Nucleus accumbens (tissue), 56 donors: ENCODE data around the gene BEST4.
A peak's percentile ranks its signal among the peaks of the same experiment; 100 is the strongest.
"Not testable (repeated sequence)": the region's sequence is repeated elsewhere in the genome, so short reads cannot be mapped to it uniquely, and the experiment has no call there.

Source experiments
- DNase-seq, 56 donors: peaks; one replicate each; lab custom pipeline; 2025; lab: John Stamatoyannopoulos, UW

The BEST4 gene

DNA sequence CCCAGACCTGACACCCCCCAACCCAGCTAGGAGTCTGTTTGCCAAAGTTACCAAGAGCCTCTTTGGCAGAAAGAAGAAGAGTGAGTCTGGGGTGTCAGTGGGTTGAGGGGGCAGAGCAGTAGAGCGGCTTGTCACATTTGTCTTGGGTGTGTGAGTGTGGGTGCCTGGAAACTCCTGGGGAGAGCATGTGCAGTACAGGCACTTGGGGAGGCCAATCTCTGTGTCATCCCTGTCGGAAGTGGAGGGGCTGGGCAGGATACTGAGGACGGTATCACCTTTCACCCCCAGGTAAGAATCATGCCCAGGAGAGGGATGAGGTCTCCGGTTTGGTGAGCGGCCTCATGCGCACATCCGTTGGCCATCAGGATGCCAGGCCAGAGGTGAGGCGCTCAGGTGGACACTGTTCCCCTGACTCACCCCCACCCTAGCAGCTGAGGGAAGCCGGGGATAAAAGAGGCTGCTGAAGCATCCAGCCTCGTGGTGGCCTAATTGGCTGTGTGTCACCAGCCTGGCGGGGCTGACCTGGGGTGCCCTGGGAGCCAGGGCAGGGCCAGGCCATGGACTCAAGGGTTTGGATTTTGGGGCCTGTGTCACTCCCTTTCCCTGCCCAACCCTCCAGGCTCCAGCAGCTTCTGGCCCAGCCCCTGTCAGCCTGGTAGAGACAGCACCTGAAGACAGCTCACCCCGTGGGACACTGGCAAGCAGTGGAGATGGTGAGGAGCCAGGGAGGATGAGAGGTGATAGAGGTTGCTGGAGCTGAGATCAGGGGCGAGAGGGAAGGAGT, 15.5 kb upstream of the BEST4 start:
- peak in 4 of 56 donors; percentile 13 to 38 (median 20) for DNase-seq

- DNase-seq: no peak
Measured at GRCh38 chr1:44803062-44803311, 15.0 kb upstream of the BEST4 start.

DNA sequence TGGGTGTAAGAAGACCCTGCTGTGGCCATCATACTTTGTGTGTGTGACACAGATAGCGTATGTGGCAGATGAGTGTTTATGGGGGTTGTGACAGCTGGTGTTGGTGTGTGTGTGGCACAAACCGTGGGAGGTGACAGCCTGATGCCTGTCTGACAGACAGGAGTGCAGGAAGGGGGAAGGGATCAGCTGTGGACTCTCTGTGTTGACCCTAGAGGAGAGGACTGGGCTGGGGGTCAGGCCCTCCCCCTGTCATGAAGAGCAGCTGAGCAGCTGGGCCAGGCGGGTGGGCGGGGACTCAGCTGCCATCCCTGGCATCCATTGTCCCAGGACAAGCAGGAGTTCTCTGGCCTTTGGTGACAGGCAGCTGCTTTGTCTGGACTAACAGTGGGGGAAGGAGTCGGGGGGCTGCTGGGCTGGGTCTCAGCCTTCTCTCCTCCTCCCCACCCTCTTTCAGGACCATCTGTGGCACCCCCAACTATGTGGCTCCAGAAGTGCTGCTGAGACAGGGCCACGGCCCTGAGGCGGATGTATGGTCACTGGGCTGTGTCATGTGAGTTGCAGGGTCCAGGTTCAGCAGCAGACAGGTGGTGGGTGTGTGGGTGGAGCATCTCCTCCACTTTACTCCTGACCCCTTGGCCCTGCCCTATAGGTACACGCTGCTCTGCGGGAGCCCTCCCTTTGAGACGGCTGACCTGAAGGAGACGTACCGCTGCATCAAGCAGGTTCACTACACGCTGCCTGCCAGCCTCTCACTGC, 14.5 kb upstream of the BEST4 start:
- peak in 33 of 56 donors; percentile 22 to 77 (median 52) for DNase-seq

GRCh38 chr1:44801491-44802305, 13.7 kb upstream of the BEST4 start:
- DNase-seq: peak in 18 of 56 donors; percentile 15 to 65 (median 51)

DNA sequence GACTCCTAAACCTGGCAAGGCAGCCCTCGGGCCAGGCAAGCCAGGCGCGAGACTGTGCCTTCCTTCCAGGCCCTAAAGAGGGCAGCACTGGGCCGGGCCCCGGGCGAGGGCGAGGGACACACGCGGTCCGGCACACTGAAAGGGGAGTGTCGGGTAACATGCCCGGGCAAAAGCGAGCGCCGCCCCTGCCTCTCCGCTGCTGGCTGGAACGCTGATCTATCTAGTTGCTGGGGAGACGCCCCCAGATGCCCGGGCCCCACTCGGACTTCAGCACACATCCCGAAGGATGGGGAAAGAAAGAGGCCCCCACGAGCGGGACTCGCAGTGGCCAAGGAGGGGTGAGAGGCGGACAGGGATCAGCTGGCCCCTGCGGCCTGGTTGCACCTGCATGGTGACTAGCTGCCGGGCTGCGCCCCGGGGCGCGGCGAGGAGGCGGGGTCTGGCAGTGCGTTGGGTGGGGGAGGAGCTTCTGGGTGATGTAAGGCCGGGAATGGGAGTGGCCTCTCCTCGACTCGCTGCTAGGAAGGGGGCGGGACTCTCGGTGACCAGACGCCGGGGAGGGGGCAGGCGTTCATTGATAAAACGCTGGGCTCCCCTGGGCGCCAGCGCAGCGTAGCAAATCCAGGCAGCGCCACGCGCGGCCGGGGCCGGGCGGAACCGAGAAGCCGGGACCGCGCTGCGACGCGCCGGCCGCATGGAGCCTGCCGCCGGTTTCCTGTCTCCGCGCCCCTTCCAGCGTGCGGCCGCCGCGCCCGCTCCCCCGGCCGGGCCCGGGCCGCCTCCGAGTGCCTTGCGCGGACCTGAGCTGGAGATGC, 12.0 kb upstream of the BEST4 start, which contains the start of gene PLK3:
PLK3 (plus strand) TSS at position 608 of the 815 bp plus-strand sequence; CDS start at position 695, 87 bp downstream.
- DNase-seq: peak; percentile 85 to 100 (median 98)

DNA sequence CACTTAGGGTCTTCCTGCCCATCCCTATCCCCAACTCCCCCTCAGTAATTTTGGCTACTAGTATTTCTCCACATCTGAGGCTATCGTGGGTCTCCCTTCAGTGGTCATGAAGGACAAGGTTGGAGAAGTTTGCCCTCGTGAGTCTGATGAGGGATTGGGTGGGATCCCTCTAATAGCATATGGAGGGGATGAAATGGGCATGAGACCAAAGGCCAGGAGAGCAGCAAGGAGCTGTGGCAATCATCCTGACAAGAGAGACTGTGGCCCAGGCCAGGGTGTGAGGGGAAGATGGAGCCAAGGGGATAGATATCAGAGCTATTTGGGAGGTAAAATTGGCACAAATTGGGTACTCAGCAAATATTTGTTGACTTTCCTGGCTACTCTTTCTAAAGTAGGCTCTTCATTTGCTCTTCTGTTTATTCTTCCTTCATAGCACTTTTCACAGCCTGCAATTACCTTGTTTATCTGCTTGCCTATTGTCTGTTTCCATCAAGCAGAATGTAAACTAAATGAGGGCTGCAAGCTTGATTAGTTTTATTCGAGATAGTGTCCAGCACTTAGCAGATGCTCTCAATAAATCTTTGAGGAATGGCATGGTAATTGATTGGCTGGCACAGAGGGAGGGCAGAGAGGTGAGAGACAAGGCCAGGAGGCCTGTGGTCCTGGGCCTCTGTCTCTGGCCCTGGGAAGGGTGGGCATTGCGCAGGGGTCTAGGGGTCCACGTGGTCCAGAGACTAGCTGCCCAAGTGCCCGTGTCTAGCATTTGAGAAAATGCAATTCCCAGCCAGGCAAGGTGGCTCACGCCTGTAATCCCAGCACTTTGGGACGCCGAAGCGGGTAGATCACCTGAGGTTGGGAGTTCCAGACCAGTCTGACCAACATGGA, 10.8 kb upstream of the BEST4 start:
- no peak for DNase-seq

GRCh38 chr1:44797886-44798285, 9.9 kb upstream of the BEST4 start:
- not testable (repeated sequence) for DNase-seq

- DNase-seq: no peak
Measured at GRCh38 chr1:44792736-44793502, 4.9 kb upstream of the BEST4 start.

DNA sequence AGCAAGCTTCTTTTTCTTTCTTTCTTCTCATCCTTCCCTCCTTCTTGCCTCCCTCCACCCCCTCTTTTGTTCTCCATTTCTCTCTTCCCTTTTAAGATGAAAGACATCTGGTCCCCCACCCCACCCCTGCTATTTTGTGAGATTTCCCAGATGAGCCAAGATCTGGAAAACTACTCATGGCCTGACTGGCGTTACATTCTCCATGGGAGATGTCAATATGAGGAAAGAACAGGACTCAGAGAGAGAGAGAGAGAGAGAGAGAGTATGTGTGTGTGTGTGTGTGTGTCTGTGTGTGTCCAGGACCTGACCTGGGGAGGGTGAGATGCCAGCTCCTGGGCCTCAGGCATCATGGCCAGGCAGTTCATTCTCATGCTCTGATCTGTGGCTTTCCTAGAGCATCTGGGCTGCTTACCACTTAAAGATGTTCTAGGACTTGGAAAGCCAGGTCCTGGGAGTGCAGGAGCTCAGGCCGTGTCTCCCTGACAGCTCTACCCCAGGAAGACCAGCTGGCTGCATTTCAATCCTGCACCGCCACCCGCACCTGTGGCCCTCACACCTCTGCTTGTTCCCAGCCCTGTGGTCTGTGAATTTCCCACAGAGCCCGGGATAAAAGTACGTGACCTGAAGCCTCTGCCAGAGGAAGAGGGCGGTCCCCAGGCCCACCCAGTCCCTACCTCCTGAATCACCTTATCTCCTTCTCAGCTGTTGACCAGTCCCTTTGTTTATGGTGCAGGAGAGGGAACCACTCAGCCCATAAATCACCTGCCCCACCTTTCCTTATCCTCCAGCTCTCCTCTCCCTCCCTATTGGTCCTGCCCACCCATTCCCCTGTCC, 3.2 kb upstream of the BEST4 start:
- DNase-seq: no peak

- DNase-seq: no peak
Measured at GRCh38 chr1:44787506-44787905, 464 bp downstream of the BEST4 start.

GRCh38 chr1:44786841-44787426, 1.0 kb downstream of the BEST4 start:
- no peak for DNase-seq

DNA sequence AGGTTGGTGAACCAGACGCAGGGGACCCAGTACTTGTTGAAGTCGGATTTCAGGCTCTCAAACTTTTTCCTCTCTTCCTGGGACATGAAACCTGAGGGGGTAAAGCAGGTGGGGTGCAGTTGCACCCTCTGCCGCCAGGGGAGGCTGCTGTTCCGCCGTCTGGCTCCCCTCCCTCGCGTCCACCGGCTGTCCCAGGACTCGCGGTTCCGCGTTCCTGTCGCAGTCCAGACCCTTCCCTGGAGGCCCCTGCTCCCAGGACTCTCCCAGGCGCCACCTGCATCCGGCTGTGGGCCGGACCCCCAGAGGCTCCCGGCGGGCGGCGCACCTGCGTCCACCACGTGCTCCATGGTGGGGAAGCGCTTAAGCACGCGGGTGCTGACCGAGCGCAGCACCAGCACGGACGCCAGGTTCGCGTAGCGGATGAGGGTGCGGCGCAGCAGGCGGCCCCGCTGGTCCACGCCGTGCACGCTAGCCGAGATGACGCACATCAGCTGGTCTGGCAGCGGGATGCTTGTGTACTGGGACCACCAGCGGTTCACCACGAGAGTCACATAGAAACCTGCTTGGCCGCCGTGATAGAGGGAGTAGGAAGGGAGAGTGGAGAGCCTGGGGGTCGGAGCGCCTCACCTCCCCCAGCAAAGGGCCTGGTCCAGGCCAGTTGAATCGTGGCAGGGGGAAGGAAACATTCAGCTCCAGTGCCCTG, 1.7 kb downstream of the BEST4 start:
- DNase-seq: peak in 16 of 56 donors; percentile 9 to 60 (median 22)

DNA sequence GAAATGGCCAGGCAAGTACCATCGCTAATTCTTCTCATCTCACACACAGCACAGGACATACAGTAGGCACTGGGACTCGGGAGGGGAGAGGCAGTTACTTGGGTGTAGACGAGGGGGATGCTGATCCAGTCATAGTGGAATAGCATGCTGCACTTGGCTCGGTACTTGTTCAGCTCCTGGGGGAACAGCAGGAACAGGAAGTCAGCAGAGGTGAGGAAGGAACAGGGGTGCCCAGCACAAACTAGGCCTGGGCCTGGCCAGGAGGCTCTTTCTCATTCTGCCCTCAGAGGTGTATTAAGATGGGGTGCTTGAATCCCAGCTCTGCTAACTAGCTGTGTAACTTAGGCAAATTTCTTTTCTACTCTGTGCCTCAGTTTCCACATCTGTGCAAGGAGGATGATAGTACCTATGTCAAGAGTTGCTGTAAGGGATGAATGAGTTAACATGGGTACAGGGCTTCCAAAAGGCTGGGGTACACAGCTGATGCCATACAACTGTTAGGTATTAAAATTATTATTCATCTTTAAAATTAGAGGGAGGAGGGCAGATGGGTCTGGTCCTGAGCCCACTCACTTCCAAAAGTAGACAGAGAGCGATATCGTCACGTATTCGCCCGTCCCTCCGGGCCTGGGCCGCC, 2.4 kb downstream of the BEST4 start:
- DNase-seq: no peak

DNA sequence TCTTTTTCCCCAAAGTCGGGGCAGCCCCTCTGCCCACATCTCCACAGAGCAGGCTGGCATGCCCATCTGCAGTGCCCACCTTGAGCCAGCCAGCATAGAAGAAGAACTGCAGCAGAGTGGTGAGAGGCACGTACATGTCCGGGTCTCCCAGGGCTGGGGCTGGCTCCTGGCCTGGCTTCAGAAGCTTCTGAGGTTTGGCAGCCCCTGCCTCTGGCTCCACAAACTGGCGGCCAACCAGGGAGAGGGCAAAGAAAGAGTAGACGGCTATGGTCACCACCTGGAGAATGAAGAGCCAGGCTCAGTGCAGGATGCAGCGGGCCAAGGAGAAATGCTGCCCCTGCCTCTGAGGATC, 3.0 kb downstream of the BEST4 start:
- DNase-seq: no peak

DNA sequence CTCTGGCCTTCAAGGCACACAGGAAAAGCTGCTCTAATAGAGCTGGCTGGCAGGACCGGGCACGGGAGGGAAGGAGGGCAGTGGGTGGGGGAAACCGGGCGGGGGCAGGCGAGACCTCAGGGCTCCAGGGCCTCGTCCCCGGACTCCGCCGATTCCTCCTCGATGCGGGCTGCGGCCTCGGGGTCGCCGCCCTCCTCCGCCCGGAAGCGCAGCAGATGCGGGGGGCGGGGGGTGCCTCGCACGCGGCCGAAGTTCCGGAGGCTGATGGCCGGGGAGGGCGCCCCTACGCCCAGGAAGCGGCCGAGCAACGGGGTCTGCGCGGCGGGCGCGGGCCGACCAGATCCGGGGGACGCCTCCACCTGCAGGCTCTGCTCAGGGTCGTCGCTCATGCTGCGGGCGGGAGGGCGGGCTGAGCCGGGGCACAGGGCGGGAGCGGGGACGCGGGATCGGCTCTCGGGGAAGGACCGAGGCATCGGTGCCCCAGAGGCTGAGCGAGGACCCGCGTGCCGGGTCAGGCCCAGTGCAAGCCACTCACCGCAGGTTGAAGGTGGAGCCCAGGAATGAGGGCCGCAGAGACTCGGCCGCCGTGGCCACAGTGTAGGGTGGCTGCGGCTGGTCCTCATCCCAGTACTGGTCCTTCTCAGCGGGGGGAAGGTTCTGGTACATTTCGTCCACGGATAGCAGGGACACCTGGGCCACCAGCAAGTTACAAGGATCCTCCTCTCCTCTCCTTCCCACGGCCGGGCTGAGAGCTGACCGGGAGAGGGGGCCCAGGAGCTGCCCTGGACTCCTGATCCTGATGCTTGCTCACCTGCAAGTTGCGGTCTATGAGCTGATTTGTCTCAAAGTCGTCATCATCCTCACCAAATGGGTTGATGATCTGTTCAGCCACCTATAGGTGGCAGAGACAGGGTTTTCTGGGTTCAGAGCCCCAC, 3.6 kb downstream of the BEST4 start:
- DNase-seq: peak in 4 of 56 donors; percentile 8 to 47 (median 32)
